ENCODE measurements around the gene CUZD1.

GRCh38 chr10:122844146-122844545 lies 1.5 kb downstream of the CUZD1 start:
- TF ChIP-seq POLR2AphosphoS5 (IDR thresholded peaks at IDR 0.05; ENCODE audit: low read depth) (no peak), CTCF (IDR thresholded peaks at IDR 0.05; ENCODE audit: insufficient read depth, low read length) (no peak), REST (IDR thresholded peaks at IDR 0.05; ENCODE audit: insufficient replicate concordance, low read depth) (no peak), SPI1 (IDR thresholded peaks at IDR 0.05; ENCODE audit: borderline replicate concordance, low read depth) (no peak), GABPA (IDR thresholded peaks at IDR 0.05; ENCODE audit: low read depth) (no peak)
